Activated naive CD8-positive, alpha-beta T cell (primary cell): ENCODE results near the gene MSANTD1.

Experiments
- H3K27ac Mint-ChIP-seq: one replicate; pipeline ENCODE4 v1.8.0; 2021; ENCODE audit warnings: mixed read lengths
- H3K27me3 Mint-ChIP-seq: one replicate; pipeline ENCODE4 v1.8.0; 2021; ENCODE audit warnings: mixed read lengths
- H3K36me3 Mint-ChIP-seq: one replicate; pipeline ENCODE4 v1.8.0; 2021; ENCODE audit warnings: mixed read lengths
- H3K4me1 Mint-ChIP-seq: one replicate; pipeline ENCODE4 v1.8.0; 2021; ENCODE audit warnings: low read depth, mixed read lengths
- H3K4me3 Mint-ChIP-seq: one replicate; pipeline ENCODE4 v1.8.0; 2021; ENCODE audit warnings: mild to moderate bottlenecking, mixed read lengths
- H3K9me3 Mint-ChIP-seq: one replicate; pipeline ENCODE4 v1.8.0; 2021; ENCODE audit warnings: low read depth, mixed read lengths

The MSANTD1 gene

GRCh38 chr4:3256230-3257102 lies 7.5 kb downstream of the MSANTD1 start:
- Mint-ChIP-seq H3K27me3 (no peaks in the 10 kb centered on the region), H3K4me1 (no peaks in the 10 kb centered on the region), H3K9me3 (no peaks in the 10 kb centered on the region), H3K36me3 (peaks cover 2% of the 10 kb centered on the region), H3K27ac (no peak overlapping the region), H3K4me3 (no peak overlapping the region)

- Mint-ChIP-seq H3K4me1 (no peaks in the 10 kb centered on the region), H3K27ac (no peak overlapping the region), H3K36me3 (peaks cover 2% of the 10 kb centered on the region), H3K9me3 (no peaks in the 10 kb centered on the region), H3K4me3 (no peak overlapping the region), H3K27me3 (no peaks in the 10 kb centered on the region)
These were observed 8.2 kb downstream of the MSANTD1 start for GRCh38 chr4:3257103-3257555.

- Mint-ChIP-seq H3K27me3 (no peaks in the 10 kb centered on the region), H3K27ac (no peak overlapping the region), H3K9me3 (no peaks in the 10 kb centered on the region), H3K4me3 (no peak overlapping the region), H3K36me3 (peaks cover 2% of the 10 kb centered on the region), H3K4me1 (no peaks in the 10 kb centered on the region)
These were observed 8.9 kb downstream of the MSANTD1 start for GRCh38 chr4:3257556-3258482.

- Mint-ChIP-seq H3K9me3 (no peaks in the 10 kb centered on the region), H3K4me3 (no peak overlapping the region), H3K4me1 (no peaks in the 10 kb centered on the region), H3K36me3 (peaks cover 4% of the 10 kb centered on the region), H3K27ac (no peak overlapping the region), H3K27me3 (no peaks in the 10 kb centered on the region)
These were observed 12.7 kb downstream of the MSANTD1 start for GRCh38 chr4:3261411-3262207.

GRCh38 chr4:3262208-3263052 lies 13.5 kb downstream of the MSANTD1 start:
- Mint-ChIP-seq H3K4me3 (no peak overlapping the region), H3K4me1 (no peaks in the 10 kb centered on the region), H3K27ac (no peak overlapping the region), H3K36me3 (peaks cover 4% of the 10 kb centered on the region), H3K9me3 (no peaks in the 10 kb centered on the region), H3K27me3 (no peaks in the 10 kb centered on the region)

GRCh38 chr4:3263053-3263875 lies 14.3 kb downstream of the MSANTD1 start:
- no peaks in the 10 kb centered on the region for H3K27me3 Mint-ChIP-seq
- H3K27ac Mint-ChIP-seq, result no peak overlapping the region
- no peak overlapping the region for H3K4me3 Mint-ChIP-seq
- H3K4me1 Mint-ChIP-seq, result no peaks in the 10 kb centered on the region
- no peaks in the 10 kb centered on the region for H3K9me3 Mint-ChIP-seq
- peaks cover 3% of the 10 kb centered on the region for H3K36me3 Mint-ChIP-seq

- Mint-ChIP-seq H3K36me3 (peaks cover 2% of the 10 kb centered on the region), H3K27me3 (no peaks in the 10 kb centered on the region), H3K4me3 (no peak overlapping the region), H3K27ac (no peak overlapping the region), H3K9me3 (no peaks in the 10 kb centered on the region), H3K4me1 (no peaks in the 10 kb centered on the region)
These were observed 14.9 kb downstream of the MSANTD1 start for GRCh38 chr4:3263876-3264193.

GRCh38 chr4:3266076-3266475 lies 17.1 kb downstream of the MSANTD1 start:
- Mint-ChIP-seq H3K36me3 (peaks cover 2% of the 10 kb centered on the region), H3K27me3 (no peaks in the 10 kb centered on the region), H3K4me3 (no peak overlapping the region), H3K27ac (no peak overlapping the region), H3K9me3 (no peaks in the 10 kb centered on the region), H3K4me1 (no peaks in the 10 kb centered on the region)

- no peaks in the 10 kb centered on the region for H3K27me3 Mint-ChIP-seq
- no peak overlapping the region for H3K4me3 Mint-ChIP-seq
- H3K27ac Mint-ChIP-seq, result no peak overlapping the region
- H3K4me1 Mint-ChIP-seq, result no peaks in the 10 kb centered on the region
- H3K36me3 Mint-ChIP-seq, result peaks cover 2% of the 10 kb centered on the region
- H3K9me3 Mint-ChIP-seq, result no peaks in the 10 kb centered on the region
These were observed 18.8 kb downstream of the MSANTD1 start for GRCh38 chr4:3267576-3268394.

GRCh38 chr4:3268395-3269104 lies 19.6 kb downstream of the MSANTD1 start:
- H3K4me1 Mint-ChIP-seq, result no peaks in the 10 kb centered on the region
- no peaks in the 10 kb centered on the region for H3K27me3 Mint-ChIP-seq

GRCh38 chr4:3269105-3269927 lies 20.4 kb downstream of the MSANTD1 start:
- H3K27ac Mint-ChIP-seq, result no peak overlapping the region
- no peaks in the 10 kb centered on the region for H3K27me3 Mint-ChIP-seq
- H3K4me3 Mint-ChIP-seq, result no peak overlapping the region
- H3K9me3 Mint-ChIP-seq, result peaks cover 4% of the 10 kb centered on the region
- H3K36me3 Mint-ChIP-seq, result peaks cover 2% of the 10 kb centered on the region
- H3K4me1 Mint-ChIP-seq, result no peaks in the 10 kb centered on the region

More at GRCh38 chr4:3268395-3269104, 19.6 kb downstream of the MSANTD1 start:
- no peak overlapping the region for H3K27ac Mint-ChIP-seq
- peaks cover 3% of the 10 kb centered on the region for H3K9me3 Mint-ChIP-seq
- peaks cover 2% of the 10 kb centered on the region for H3K36me3 Mint-ChIP-seq
- H3K4me3 Mint-ChIP-seq, result no peak overlapping the region
